ENCODE data around the gene AGER.

GRCh38 chr6:32204268-32204715 is 20.2 kb upstream of the AGER start:
- TF ChIP-seq CTCF (IDR thresholded peaks at IDR 0.05; ENCODE audit: borderline replicate concordance, extremely low read depth, low read length, poor library complexity, severe bottlenecking) (no peak), EZH2 (IDR thresholded peaks at IDR 0.05; ENCODE audit: borderline replicate concordance, low read depth, low read length, severe bottlenecking) (no peak)
